IPS-15b (cell line): ENCODE data around the gene MKLN1.
"Not testable (repeated sequence)": the region's sequence is repeated elsewhere in the genome, so short reads cannot be mapped to it uniquely, and the experiment has no call there.

Source experiments
- H3K27me3 ChIP-seq: one replicate; pipeline ENCODE4 v1.6.1; 2013; ENCODE audit warnings: low read length; ENCODE audit not compliant: control insufficient read depth, insufficient read depth
- H3K36me3 ChIP-seq: one replicate; pipeline ENCODE4 v1.6.1; 2013; ENCODE audit warnings: low read length; ENCODE audit not compliant: control insufficient read depth, insufficient read depth
- H3K4me1 ChIP-seq: one replicate; pipeline ENCODE4 v1.6.1; 2013; ENCODE audit warnings: mild to moderate bottlenecking, low read length; ENCODE audit not compliant: control insufficient read depth, insufficient read depth
- H3K4me3 ChIP-seq: one replicate; pipeline ENCODE4 v1.5.1; 2013; ENCODE audit warnings: low read depth, low read length
- H3K9ac ChIP-seq: one replicate; pipeline ENCODE4 v1.6.1; 2013; ENCODE audit warnings: low read depth, mild to moderate bottlenecking, low read length
- H3K9me3 ChIP-seq: one replicate; pipeline ENCODE4 v1.6.1; 2013; ENCODE audit warnings: mild to moderate bottlenecking, low read length; ENCODE audit not compliant: control insufficient read depth, insufficient read depth

Gene MKLN1

DNA sequence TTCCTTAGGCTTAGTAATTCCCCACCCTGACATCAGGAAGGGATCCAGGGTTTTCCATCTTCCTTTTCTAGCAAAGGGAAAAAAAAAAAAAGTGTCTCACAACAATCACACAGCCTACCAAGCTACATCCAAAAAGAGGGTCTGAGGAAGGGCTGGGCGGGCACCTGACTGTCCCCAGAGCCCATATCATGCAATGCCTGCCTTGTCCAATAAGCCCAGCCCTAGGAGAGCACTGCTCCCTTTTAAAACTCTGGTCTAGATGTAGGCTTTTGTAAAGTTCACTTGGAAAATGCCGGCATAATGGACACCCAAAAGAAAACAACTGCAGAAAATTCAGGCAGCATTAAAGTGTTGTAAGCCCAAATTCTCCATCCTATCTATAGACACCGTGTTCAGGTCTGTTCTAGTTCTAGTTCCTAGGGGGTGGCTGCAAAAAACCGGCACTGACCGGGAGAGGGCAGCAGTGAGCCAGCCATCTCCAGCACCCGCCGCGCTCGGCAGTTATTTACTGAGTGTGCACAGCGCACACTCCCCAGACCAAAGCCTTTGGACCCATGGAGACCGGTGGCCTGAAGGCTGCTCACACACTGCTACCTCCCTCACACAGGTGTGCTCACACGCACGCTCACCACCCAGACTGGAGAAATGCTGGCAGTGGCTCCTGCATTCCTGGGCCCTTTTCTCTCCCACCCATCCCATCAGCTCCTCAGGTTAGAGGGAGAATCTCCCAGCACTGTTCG, 180.1 kb downstream of the MKLN1 start:
- no peak overlapping the region for H3K4me3 ChIP-seq

GRCh38 chr7:131508754-131509486, 181.2 kb downstream of the MKLN1 start:
- no peaks in the 10 kb centered on the region for H3K9me3 ChIP-seq
- peaks cover 80% of the 10 kb centered on the region for H3K36me3 ChIP-seq
- no peaks in the 10 kb centered on the region for H3K27me3 ChIP-seq
- peaks cover 3% of the 10 kb centered on the region for H3K4me1 ChIP-seq
- no peak overlapping the region for H3K4me3 ChIP-seq
- H3K9ac ChIP-seq: no peak overlapping the region

More for the DNA sequence above, 180.1 kb downstream of the MKLN1 start:
- Histone ChIP-seq H3K36me3 (peaks cover 91% of the 10 kb centered on the region), H3K4me1 (no peaks in the 10 kb centered on the region), H3K27me3 (no peaks in the 10 kb centered on the region), H3K9ac (no peak overlapping the region), H3K9me3 (no peaks in the 10 kb centered on the region)

GRCh38 chr7:131509781-131510180, 182.1 kb downstream of the MKLN1 start:
- no peaks in the 10 kb centered on the region for H3K9me3 ChIP-seq
- peaks cover 3% of the 10 kb centered on the region for H3K4me1 ChIP-seq
- H3K4me3 ChIP-seq: no peak overlapping the region
- H3K36me3 ChIP-seq: peaks cover 71% of the 10 kb centered on the region
- no peak overlapping the region for H3K9ac ChIP-seq
- H3K27me3 ChIP-seq: no peaks in the 10 kb centered on the region

DNA sequence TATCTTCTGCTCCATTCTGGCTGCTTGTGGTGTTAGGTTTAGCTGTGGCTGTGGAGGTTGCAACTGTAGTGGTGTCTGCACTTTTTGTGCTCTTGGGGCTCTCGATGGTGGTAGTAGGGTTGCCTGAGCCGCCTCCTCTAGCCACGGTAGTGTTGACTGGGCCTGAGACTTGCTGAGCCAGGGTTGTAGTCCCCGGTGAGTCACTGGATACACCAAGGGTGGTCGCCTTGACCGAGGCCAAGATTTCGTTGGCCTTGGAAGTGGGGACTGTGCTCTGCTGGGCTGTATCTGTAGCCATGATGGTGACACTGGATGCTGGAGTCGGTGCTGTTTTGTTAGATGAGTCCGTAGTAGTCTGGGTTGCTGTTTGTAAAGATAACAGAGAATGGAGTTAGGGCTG, 183.4 kb downstream of the MKLN1 start:
- H3K4me1 ChIP-seq: peaks cover 3% of the 10 kb centered on the region
- H3K9me3 ChIP-seq: no peaks in the 10 kb centered on the region
- H3K4me3 ChIP-seq: no peak overlapping the region
- H3K27me3 ChIP-seq: no peaks in the 10 kb centered on the region
- no peak overlapping the region for H3K9ac ChIP-seq
- H3K36me3 ChIP-seq: peaks cover 60% of the 10 kb centered on the region

DNA sequence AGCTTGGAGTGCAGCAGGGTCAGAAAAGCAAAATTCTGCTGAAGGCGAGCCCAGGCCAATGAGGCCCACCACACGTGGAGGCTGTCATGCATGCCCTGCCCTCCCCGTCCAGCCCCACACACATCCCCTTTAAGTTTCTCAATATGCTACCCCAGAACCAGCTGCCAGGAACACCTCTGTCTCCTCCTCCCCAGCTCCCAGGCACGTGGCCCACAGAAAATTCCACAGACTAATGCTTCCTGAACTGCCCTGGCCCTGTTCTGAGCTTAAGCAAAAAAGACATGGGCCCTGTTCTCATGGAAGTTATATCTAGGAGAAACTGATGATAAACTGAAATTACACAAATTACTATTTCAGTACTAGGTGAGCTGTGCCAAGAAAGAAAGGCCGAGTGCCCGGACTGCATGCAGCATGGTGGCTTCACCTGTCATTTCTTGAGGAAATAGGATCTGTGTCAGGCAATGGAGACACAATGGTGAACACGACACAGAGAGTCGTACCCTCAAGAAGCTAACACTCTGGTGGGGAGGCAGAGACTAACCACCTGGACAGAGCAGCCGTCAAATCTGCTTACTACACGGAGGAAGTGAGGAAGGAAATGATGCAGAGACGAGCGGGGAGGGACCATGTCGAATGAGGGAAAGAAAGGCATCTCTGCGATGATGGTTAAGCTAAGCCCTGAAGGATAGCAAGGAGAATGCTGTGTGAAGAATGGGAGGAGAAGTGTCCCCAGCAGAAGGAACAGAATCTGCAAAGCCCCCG, 184.3 kb downstream of the MKLN1 start:
- no peak overlapping the region for H3K9ac ChIP-seq
- no peak overlapping the region for H3K4me3 ChIP-seq
- H3K36me3 ChIP-seq: peaks cover 51% of the 10 kb centered on the region
- no peaks in the 10 kb centered on the region for H3K27me3 ChIP-seq
- H3K4me1 ChIP-seq: peaks cover 3% of the 10 kb centered on the region
- H3K9me3 ChIP-seq: no peaks in the 10 kb centered on the region

DNA sequence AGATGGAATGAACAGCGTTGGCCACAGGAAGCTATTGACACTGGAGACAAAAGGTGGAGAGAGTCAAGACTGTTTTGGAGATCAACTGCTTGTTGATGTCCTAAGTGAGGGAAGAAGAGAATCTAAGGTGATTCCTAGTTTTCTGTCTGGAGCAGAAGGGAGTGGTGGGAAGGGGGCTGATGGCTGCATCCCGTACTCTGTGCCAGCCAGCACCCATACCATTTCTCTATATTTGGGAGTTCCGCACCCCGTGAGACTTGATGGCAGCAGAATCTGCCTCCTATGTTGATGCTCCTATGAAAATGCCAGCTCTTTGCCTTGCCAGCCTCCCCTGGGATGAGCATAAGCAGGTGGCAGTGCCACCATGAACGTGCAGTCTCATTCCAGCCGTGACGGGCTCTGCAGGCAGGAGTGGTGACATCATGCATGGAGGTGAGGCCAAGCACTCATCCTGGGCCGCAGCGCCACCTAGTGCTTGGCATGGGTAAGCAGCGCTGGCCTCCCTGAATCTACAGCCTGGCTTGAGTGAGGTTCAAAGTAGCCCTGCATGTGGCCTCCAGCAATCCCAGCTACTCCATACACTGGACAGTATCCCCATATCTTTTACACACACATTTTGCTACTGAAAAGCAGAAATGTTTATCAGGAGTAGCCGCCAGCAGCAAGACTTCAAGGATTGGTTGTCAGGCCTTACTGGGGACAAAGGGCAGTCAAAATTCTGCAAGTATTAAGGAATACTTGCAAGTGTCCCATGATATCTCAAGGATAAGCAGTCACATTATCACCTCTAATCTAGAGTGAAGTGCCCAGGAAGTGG, 185.8 kb downstream of the MKLN1 start:
- Histone ChIP-seq H3K9me3 (no peaks in the 10 kb centered on the region), H3K9ac (no peak overlapping the region), H3K27me3 (no peaks in the 10 kb centered on the region), H3K4me1 (peaks cover 3% of the 10 kb centered on the region), H3K36me3 (peaks cover 36% of the 10 kb centered on the region), H3K4me3 (no peak overlapping the region)

DNA sequence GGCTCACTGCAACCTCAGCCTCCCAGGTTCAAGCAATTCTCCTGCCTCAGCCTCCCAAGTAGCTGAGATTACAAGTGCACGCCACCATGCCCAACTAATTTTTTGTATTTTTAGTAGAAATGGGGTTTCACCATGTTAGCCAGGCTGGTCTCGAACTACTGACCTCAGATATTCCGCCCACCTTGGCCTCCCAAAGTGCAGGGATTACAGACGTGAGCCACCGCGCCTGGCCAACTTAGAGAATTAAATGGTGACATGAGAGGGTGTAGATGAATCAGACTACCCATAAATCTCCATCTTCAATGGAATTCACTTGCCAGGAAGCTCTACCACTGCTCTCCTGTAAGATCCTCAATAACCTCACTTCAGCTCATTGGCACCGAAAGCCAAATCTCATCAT, 187.8 kb downstream of the MKLN1 start:
- not testable (repeated sequence) for H3K9me3 ChIP-seq, H3K9ac ChIP-seq, H3K4me3 ChIP-seq, H3K27me3 ChIP-seq
- Histone ChIP-seq H3K36me3 (peaks cover 23% of the 10 kb centered on the region), H3K4me1 (peaks cover 19% of the 10 kb centered on the region)

- Histone ChIP-seq H3K9ac (no peak overlapping the region), H3K9me3 (no peaks in the 10 kb centered on the region), H3K36me3 (peaks cover 5% of the 10 kb centered on the region), H3K27me3 (no peaks in the 10 kb centered on the region), H3K4me3 (no peak overlapping the region), H3K4me1 (peaks cover 28% of the 10 kb centered on the region)
These were observed 189.7 kb downstream of the MKLN1 start for GRCh38 chr7:131517218-131517923.

GRCh38 chr7:131518626-131519025, 190.9 kb downstream of the MKLN1 start:
- H3K9ac ChIP-seq: no peak overlapping the region
- H3K4me1 ChIP-seq: peaks cover 36% of the 10 kb centered on the region
- H3K4me3 ChIP-seq: no peak overlapping the region
- no peaks in the 10 kb centered on the region for H3K27me3 ChIP-seq
- peaks cover 4% of the 10 kb centered on the region for H3K36me3 ChIP-seq
- H3K9me3 ChIP-seq: no peaks in the 10 kb centered on the region

- Histone ChIP-seq H3K9me3 (no peaks in the 10 kb centered on the region), H3K4me1 (peaks cover 39% of the 10 kb centered on the region), H3K4me3 (no peak overlapping the region), H3K36me3 (peaks cover 4% of the 10 kb centered on the region), H3K27me3 (no peaks in the 10 kb centered on the region), H3K9ac (no peak overlapping the region)
These were observed 194.0 kb downstream of the MKLN1 start for GRCh38 chr7:131521651-131522163.
